ENCODE results near the gene TTC28.

TTC28 gene

GRCh38 chr22:28249402-28249801, 430.2 kb downstream of the TTC28 start:
- TF ChIP-seq EZH2phosphoT487 (IDR thresholded peaks at IDR 0.05; ENCODE audit: borderline replicate concordance) = no peak
- TF ChIP-seq, protein P1, sequence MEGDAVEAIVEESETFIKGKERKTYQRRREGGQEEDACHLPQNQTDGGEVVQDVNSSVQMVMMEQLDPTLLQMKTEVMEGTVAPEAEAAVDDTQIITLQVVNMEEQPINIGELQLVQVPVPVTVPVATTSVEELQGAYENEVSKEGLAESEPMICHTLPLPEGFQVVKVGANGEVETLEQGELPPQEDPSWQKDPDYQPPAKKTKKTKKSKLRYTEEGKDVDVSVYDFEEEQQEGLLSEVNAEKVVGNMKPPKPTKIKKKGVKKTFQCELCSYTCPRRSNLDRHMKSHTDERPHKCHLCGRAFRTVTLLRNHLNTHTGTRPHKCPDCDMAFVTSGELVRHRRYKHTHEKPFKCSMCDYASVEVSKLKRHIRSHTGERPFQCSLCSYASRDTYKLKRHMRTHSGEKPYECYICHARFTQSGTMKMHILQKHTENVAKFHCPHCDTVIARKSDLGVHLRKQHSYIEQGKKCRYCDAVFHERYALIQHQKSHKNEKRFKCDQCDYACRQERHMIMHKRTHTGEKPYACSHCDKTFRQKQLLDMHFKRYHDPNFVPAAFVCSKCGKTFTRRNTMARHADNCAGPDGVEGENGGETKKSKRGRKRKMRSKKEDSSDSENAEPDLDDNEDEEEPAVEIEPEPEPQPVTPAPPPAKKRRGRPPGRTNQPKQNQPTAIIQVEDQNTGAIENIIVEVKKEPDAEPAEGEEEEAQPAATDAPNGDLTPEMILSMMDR (conservative IDR thresholded peaks at IDR 0.05; ENCODE audit: low read length) = no peak
- Histone ChIP-seq H3K27me3 (ENCODE audit: insufficient read depth, low read length, poor library complexity, severe bottlenecking) (no peaks in the 10 kb centered on the region), H3F3A (ENCODE audit: low read depth) (no peaks in the 10 kb centered on the region)

DNA sequence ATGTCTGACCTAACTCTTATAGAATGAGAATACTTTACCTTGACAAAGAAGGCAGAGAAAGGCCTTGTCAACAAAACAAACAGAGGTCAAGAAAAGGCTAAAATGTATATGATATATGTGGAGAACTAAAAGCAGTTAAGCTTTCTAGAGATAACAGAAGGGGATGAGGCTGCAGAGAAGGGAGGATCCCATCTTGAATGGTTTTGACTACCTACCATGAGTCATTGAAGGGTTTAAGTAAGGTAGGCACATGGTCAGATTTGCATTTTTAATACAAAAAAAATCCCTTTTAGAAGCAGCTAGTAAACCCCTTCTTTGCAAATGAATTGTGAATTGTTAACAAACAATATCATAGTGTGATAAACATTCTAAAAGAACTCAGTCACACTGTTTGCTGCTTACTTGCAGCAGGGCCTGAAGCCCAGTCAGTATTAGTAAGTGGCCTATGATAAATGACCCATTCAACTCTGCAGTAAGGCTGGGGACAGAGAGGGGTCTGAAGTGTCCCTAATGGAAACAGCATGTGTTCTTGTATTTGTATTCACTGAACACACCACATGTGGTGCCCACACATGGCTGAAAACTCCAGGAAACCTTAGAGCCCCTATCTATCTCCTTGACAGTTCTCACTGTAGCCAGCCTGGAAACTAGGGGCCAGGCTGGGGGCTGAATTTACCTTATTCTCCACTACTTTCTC, 431.8 kb downstream of the TTC28 start:
- no peak overlapping the region for H2AFZ ChIP-seq (ENCODE audit: low read length)
- H3K79me2 ChIP-seq (ENCODE audit: insufficient read depth, low read length) = peaks cover 92% of the 10 kb centered on the region
- H3K9ac ChIP-seq (ENCODE audit: low read depth, low read length, poor library complexity, severe bottlenecking) = no peak overlapping the region
- H4K20me1 ChIP-seq (ENCODE audit: insufficient read depth, low read length, poor library complexity, severe bottlenecking) = peaks cover 19% of the 10 kb centered on the region
- TF ChIP-seq, protein P1 (conservative IDR thresholded peaks at IDR 0.05; ENCODE audit: low read length) = no peak
- TF ChIP-seq EZH2phosphoT487 (IDR thresholded peaks at IDR 0.05; ENCODE audit: borderline replicate concordance) = no peak
- no peak overlapping the region for H3K4me2 ChIP-seq (ENCODE audit: low read depth, low read length, poor library complexity, severe bottlenecking)
- no peaks in the 10 kb centered on the region for H3K9me3 ChIP-seq (ENCODE audit: insufficient read depth, low read depth, low read length)
- H3F3A ChIP-seq (ENCODE audit: low read depth) = no peaks in the 10 kb centered on the region
- H3K27me3 ChIP-seq (ENCODE audit: insufficient read depth, low read length, poor library complexity, severe bottlenecking) = no peaks in the 10 kb centered on the region
- no peak overlapping the region for H3K4me3 ChIP-seq (ENCODE audit: low read length, poor library complexity, severe bottlenecking)
- no peaks in the 10 kb centered on the region for H3K9me2 ChIP-seq (replicated peaks; ENCODE audit: low read depth, low read length)
- H3K36me3 ChIP-seq (ENCODE audit: insufficient read depth, low read length) = no peaks in the 10 kb centered on the region
- H3K4me1 ChIP-seq (ENCODE audit: insufficient read depth, low read length, poor library complexity, severe bottlenecking) = peaks cover 31% of the 10 kb centered on the region

More at GRCh38 chr22:28249402-28249801, 430.2 kb downstream of the TTC28 start:
- no peaks in the 10 kb centered on the region for H3K9me3 ChIP-seq (ENCODE audit: insufficient read depth, low read depth, low read length)
- H3K4me2 ChIP-seq (ENCODE audit: low read depth, low read length, poor library complexity, severe bottlenecking) = no peak overlapping the region
- peaks cover 15% of the 10 kb centered on the region for H4K20me1 ChIP-seq (ENCODE audit: insufficient read depth, low read length, poor library complexity, severe bottlenecking)
- H3K36me3 ChIP-seq (ENCODE audit: insufficient read depth, low read length) = no peaks in the 10 kb centered on the region
- H3K9me2 ChIP-seq (replicated peaks; ENCODE audit: low read depth, low read length) = no peaks in the 10 kb centered on the region
- H2AFZ ChIP-seq (ENCODE audit: low read length) = no peak overlapping the region
- peaks cover 22% of the 10 kb centered on the region for H3K4me1 ChIP-seq (ENCODE audit: insufficient read depth, low read length, poor library complexity, severe bottlenecking)
- H3K9ac ChIP-seq (ENCODE audit: low read depth, low read length, poor library complexity, severe bottlenecking) = no peak overlapping the region
- peaks cover 89% of the 10 kb centered on the region for H3K79me2 ChIP-seq (ENCODE audit: insufficient read depth, low read length)
- H3K4me3 ChIP-seq (ENCODE audit: low read length, poor library complexity, severe bottlenecking) = no peak overlapping the region

GRCh38 chr22:28247136-28247535, 432.5 kb downstream of the TTC28 start:
- H3F3A ChIP-seq (ENCODE audit: low read depth) = no peaks in the 10 kb centered on the region
- TF ChIP-seq, protein P1 (conservative IDR thresholded peaks at IDR 0.05; ENCODE audit: low read length) = no peak
- no peak for TF ChIP-seq EZH2phosphoT487 (IDR thresholded peaks at IDR 0.05; ENCODE audit: borderline replicate concordance)
- peaks cover 31% of the 10 kb centered on the region for H3K4me1 ChIP-seq (ENCODE audit: insufficient read depth, low read length, poor library complexity, severe bottlenecking)
- H2AFZ ChIP-seq (ENCODE audit: low read length) = no peak overlapping the region
- no peaks in the 10 kb centered on the region for H3K9me2 ChIP-seq (replicated peaks; ENCODE audit: low read depth, low read length)
- no peak overlapping the region for H3K4me3 ChIP-seq (ENCODE audit: low read length, poor library complexity, severe bottlenecking)
- no peaks in the 10 kb centered on the region for H3K27me3 ChIP-seq (ENCODE audit: insufficient read depth, low read length, poor library complexity, severe bottlenecking)
- no peak overlapping the region for H3K9ac ChIP-seq (ENCODE audit: low read depth, low read length, poor library complexity, severe bottlenecking)
- peaks cover 17% of the 10 kb centered on the region for H4K20me1 ChIP-seq (ENCODE audit: insufficient read depth, low read length, poor library complexity, severe bottlenecking)
- H3K36me3 ChIP-seq (ENCODE audit: insufficient read depth, low read length) = no peaks in the 10 kb centered on the region
- no peaks in the 10 kb centered on the region for H3K9me3 ChIP-seq (ENCODE audit: insufficient read depth, low read depth, low read length)
- no peak overlapping the region for H3K4me2 ChIP-seq (ENCODE audit: low read depth, low read length, poor library complexity, severe bottlenecking)
- peaks cover 87% of the 10 kb centered on the region for H3K79me2 ChIP-seq (ENCODE audit: insufficient read depth, low read length)

All from Loucy (cell line).